ENCODE measurements around the gene CTBS. TPM values are rescaled to one million over a fixed set of nuclear protein-coding genes. Genes with fewer than 3 reads are reported as not detected.

Gene CTBS
- total RNA-seq, 1 donor: 23.0 TPM

DNA sequence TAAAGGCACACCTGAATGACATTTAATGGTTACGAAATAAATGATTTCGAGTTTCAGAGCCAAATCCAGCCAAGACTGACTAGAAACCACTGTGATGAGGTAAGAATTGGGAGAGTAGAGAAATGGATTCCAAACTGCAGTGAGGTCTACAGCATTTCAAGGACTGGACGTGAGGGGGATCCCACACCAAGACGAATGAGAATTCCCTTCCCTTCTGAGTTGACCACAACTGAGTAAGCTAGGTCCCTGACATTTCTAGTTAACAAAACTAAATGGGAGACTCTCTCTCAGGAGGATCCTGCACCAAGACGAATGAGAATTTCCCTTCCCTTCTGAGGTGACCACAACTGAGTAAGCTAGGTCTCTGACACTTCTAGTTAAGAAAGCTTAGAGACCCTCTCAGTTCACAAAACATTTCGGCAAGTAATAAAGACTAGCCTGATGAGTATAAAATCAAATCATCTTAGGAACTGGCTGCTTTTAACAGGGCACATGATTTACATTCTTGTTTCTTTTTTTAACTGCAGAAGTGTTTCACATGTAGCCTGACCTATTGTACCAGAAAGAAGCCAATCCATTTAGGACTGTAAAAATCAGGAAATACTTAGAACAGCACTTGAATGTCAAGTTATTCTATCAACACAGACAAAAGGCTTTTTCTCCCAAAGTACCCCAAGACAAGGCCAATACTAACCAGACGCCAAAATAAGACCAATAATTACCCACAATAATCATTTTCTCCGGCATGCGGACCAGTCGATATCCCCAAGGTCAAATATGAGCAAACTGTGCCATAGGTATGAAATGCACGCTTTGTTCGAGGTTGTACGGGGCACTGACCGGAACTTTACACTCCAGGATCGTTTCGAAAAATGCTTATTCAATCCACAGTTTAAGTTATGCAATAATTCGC is 69.4 kb downstream of the CTBS start:
- DNase-seq (ENCODE audit: low read depth): peak; percentile 75
- peak overlapping the region; percentile 89 for H3K4me3 ChIP-seq (ENCODE audit: low read depth, low read length)
- TF ChIP-seq, protein P1, sequence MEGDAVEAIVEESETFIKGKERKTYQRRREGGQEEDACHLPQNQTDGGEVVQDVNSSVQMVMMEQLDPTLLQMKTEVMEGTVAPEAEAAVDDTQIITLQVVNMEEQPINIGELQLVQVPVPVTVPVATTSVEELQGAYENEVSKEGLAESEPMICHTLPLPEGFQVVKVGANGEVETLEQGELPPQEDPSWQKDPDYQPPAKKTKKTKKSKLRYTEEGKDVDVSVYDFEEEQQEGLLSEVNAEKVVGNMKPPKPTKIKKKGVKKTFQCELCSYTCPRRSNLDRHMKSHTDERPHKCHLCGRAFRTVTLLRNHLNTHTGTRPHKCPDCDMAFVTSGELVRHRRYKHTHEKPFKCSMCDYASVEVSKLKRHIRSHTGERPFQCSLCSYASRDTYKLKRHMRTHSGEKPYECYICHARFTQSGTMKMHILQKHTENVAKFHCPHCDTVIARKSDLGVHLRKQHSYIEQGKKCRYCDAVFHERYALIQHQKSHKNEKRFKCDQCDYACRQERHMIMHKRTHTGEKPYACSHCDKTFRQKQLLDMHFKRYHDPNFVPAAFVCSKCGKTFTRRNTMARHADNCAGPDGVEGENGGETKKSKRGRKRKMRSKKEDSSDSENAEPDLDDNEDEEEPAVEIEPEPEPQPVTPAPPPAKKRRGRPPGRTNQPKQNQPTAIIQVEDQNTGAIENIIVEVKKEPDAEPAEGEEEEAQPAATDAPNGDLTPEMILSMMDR (IDR thresholded peaks at IDR 0.05; ENCODE audit: insufficient read depth, low read length): peak; percentile 15

DNA sequence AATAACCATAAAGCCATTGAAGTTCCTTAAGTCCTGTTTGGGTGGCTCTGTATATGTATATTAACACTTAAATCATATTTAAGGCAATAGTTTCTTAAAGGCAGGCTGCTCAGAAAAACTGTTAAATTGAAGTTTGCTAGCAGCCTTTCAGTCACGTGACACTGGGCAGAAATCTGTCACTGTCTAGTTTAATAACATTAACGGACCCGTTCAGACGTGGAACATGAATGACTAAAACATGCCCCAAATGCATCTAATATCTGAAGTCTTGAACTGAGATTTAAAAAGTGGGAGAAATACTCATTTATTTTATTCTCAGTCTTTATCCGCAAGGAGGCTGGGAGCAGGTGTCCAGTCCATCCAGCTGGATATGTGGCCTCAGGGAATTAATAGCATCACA is 71.3 kb downstream of the CTBS start:
- no peak for DNase-seq (ENCODE audit: low read depth)
- TF ChIP-seq, protein P1 (IDR thresholded peaks at IDR 0.05; ENCODE audit: insufficient read depth, low read length): no peak

More for the DNA sequence above, 71.3 kb downstream of the CTBS start:
- peak overlapping the region; percentile 6 for H3K4me3 ChIP-seq (ENCODE audit: low read depth, low read length)

Other genes with a start within 250 kb of the CTBS start
- gene DNASE2B, start 176.0 kb downstream of the CTBS start, total RNA-seq (ENCODE audit: low replicate concordance): not detected in 2 replicates
- gene RPF1, start 95.2 kb downstream of the CTBS start, total RNA-seq (ENCODE audit: low replicate concordance): 17.9 and 51.6 TPM in 2 replicates
- 0.41 and 3.0 TPM in 2 replicates for gene SPATA1, start 68.1 kb downstream of the CTBS start, total RNA-seq (ENCODE audit: low replicate concordance)
- gene GNG5, start 67.9 kb downstream of the CTBS start, total RNA-seq (ENCODE audit: low replicate concordance): 1.6 and 54.1 TPM in 2 replicates
- gene SSX2IP, start 116.0 kb upstream of the CTBS start, total RNA-seq (ENCODE audit: low replicate concordance): 34.9 and 40.3 TPM in 2 replicates

All from fibroblast of the aortic adventitia (primary cell).